NT2/D1 (cell line): Measurements from ENCODE around the gene PPP1R2B.

Source experiments
- DNase-seq: peaks from one replicate; pipeline ENCODE4 v3.0.0-alpha.2; 2011; ENCODE audit warnings: low read depth, low spot score
- H3K27me3 ChIP-seq: 2 replicates; pipeline ENCODE4 v1.6.0; 2011; ENCODE audit warnings: mild to moderate bottlenecking; ENCODE audit not compliant: insufficient read length, insufficient read depth
- H3K36me3 ChIP-seq: 2 replicates; pipeline ENCODE4 v1.6.1; 2011; ENCODE audit warnings: mild to moderate bottlenecking, low read length, mixed read lengths; ENCODE audit not compliant: insufficient read depth, insufficient read length
- H3K4me1 ChIP-seq: 2 replicates; pipeline ENCODE4 v1.5.1; 2011; ENCODE audit not compliant: insufficient read depth, insufficient read length
- H3K4me3 ChIP-seq: 2 replicates; pipeline ENCODE4 v1.5.1; 2011; ENCODE audit warnings: low read depth; ENCODE audit not compliant: insufficient read length
- H3K9ac ChIP-seq: 2 replicates; pipeline ENCODE4 v1.6.0; 2011; ENCODE audit warnings: low read depth; ENCODE audit not compliant: insufficient read length
- H3K9me3 ChIP-seq: 2 replicates; pipeline ENCODE4 v1.5.1; 2011; ENCODE audit warnings: mild to moderate bottlenecking, low read length; ENCODE audit not compliant: insufficient read depth
- SUZ12 ChIP-seq: IDR thresholded peaks from 2 replicates; pipeline ENCODE4 v1.6.1; 2011; ENCODE audit not compliant: insufficient read length, insufficient read depth; ENCODE audit errors: extremely low read depth
- YY1 ChIP-seq: IDR thresholded peaks from 2 replicates; pipeline ENCODE4 v1.6.1; 2011; ENCODE audit not compliant: insufficient read length, insufficient read depth
- ZNF274 ChIP-seq: IDR thresholded peaks from 2 replicates; pipeline ENCODE4 v1.6.1; 2011; ENCODE audit warnings: mild to moderate bottlenecking, low read depth, low read length

The PPP1R2B gene

GRCh38 chr5:156896546-156896945 lies 46.5 kb downstream of the PPP1R2B start:
- H3K27me3 ChIP-seq = no peaks in the 10 kb centered on the region
- no peaks in the 10 kb centered on the region for H3K36me3 ChIP-seq
- no peaks in the 10 kb centered on the region for H3K4me1 ChIP-seq
- H3K9ac ChIP-seq = no peak overlapping the region
- no peaks in the 10 kb centered on the region for H3K9me3 ChIP-seq
- TF ChIP-seq ZNF274 = no peak
- no peak for TF ChIP-seq YY1
- TF ChIP-seq SUZ12 = no peak
- DNase-seq = no peak
- H3K4me3 ChIP-seq = no peak overlapping the region
